ENCODE data around the gene SPRED3.

DNA sequence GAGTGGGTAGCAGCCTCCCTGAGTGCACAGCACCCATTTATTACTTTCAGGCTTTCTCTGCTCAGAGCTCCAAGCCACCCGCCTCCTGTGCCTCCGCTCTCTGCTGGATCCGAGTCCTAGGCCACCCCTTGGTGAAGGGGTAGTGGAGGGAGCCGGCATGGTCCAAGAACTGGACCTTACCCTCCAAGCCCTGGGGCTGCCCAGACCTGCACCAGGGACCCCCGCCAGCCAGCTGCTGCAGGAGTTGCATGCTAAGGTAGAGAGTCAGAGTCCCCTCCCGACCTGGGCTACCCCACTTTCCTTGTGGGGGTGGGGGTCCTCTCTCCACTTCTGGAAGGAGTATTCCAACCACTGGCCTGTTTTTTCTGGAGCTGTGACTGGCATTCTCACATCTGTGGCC lies 16.4 kb downstream of the SPRED3 start:
- no peak for TF ChIP-seq REST (IDR thresholded peaks at IDR 0.05; ENCODE audit: insufficient read depth in 1 of 2, low read depth in 2 of 2, low read length in 2 of 2)
- no peak for TF ChIP-seq POLR2AphosphoS5 (IDR thresholded peaks at IDR 0.05; ENCODE audit: low read depth, low read length)
